Gastrocnemius medialis (tissue), 4 donors: Measurements from ENCODE around the gene RAB11B.

Source experiments
- CTCF ChIP-seq, 5 experiments: fragments of 450-650 bp in 3 of 5; fragments of 200-600 bp in 2 of 5; sonication (generic) in 2 of 5; IDR thresholded peaks in 4 of 5; conservative IDR thresholded peaks in 1 of 5; 1 replicate in 4 of 5; 2 replicates in 1 of 5; pipeline ENCODE4 v1.5.1; 2016 to 2019; ENCODE audit warnings: antibody characterized with exemption in 5 of 5, mild to moderate bottlenecking in 3 of 5, moderate library complexity in 3 of 5
- POLR2A ChIP-seq, 2 donors: fragments of 450-650 bp; IDR thresholded peaks; one replicate each; pipeline ENCODE4 v1.6.1; 2017; ENCODE audit warnings: antibody characterized with exemption in 2 of 2, mild to moderate bottlenecking in 2 of 2, moderate library complexity in 2 of 2

DNA sequence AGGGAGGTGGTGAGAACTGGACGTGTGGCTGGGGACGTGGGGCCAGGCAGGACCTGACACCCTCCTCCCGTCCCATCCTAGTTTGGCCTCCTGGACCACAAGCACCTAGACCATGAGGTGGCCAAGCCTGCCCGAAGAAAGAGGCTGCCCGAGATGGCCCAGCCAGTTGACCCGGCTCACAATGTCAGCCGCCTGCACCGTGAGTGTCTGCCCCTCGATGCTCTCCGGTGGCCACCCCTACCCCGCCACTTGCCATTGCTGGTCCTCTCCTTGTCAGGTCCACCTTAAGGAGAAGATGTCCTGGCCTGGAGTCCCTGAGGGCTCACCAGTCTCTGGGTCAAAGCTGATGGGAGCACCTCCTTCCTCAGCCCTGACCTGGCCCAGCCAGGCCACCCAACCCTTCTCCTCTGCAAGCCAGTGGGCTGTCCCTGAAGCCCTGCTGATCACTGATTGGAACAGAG, 24.0 kb upstream of the RAB11B start:
- TF ChIP-seq POLR2A (IDR thresholded peaks at IDR 0.05) (no peak), CTCF (IDR thresholded peaks at IDR 0.05 in 4 of 5, conservative IDR thresholded peaks at IDR 0.05 in 1 of 5) (no peak)
